H9 (cell line): ENCODE measurements around the gene PCF11. TPM values are rescaled to one million over a fixed set of nuclear protein-coding genes. Genes with fewer than 3 reads are reported as not detected.

Experiments used
- DNase-seq: peaks from one replicate; pipeline ENCODE4 v3.0.0-alpha.2; 2017
- H2AFZ ChIP-seq: one replicate; pipeline ENCODE4 v1.6.1; 2013; ENCODE audit warnings: mild to moderate bottlenecking, low read length, control low read depth, moderate library complexity
- H2AK5ac ChIP-seq: 2 replicates; pipeline ENCODE4 v1.6.1; 2013; ENCODE audit warnings: low read length, control low read depth, mixed read lengths; ENCODE audit not compliant: insufficient read length
- H2BK120ac ChIP-seq: one replicate; pipeline ENCODE4 v1.6.1; 2013; ENCODE audit warnings: low read depth, mild to moderate bottlenecking, low read length, control low read depth, inconsistent platforms; ENCODE audit not compliant: poor library complexity, severe bottlenecking
- H2BK12ac ChIP-seq: 2 replicates; pipeline ENCODE4 v1.6.1; 2013; ENCODE audit warnings: low read length, control low read depth, mixed read lengths, low read depth; ENCODE audit not compliant: insufficient read length
- H2BK15ac ChIP-seq: 2 replicates; pipeline ENCODE4 v1.6.1; 2013; ENCODE audit warnings: low read depth, low read length, control low read depth
- H2BK20ac ChIP-seq: one replicate; pipeline ENCODE4 v1.6.1; 2013; ENCODE audit warnings: low read depth, mild to moderate bottlenecking, low read length, control low read depth, inconsistent platforms; ENCODE audit not compliant: poor library complexity, severe bottlenecking
- H2BK5ac ChIP-seq: 2 replicates; pipeline ENCODE4 v1.6.1; 2013; ENCODE audit warnings: low read length, control low read depth, mixed read lengths; ENCODE audit not compliant: insufficient read length
- H3K14ac ChIP-seq: 2 replicates; pipeline ENCODE4 v1.6.1; 2013; ENCODE audit warnings: low read length, control low read depth; ENCODE audit not compliant: insufficient read depth
- H3K18ac ChIP-seq: 2 replicates; pipeline ENCODE4 v1.6.1; 2013; ENCODE audit warnings: low read depth, mild to moderate bottlenecking, mixed read lengths, low read length, control low read depth; ENCODE audit not compliant: insufficient read length
- H3K23ac ChIP-seq: 2 replicates; pipeline ENCODE4 v1.6.1; 2013; ENCODE audit warnings: low read length, control low read depth, mixed read lengths, low read depth; ENCODE audit not compliant: insufficient read length
- H3K23me2 ChIP-seq: 2 replicates; pipeline ENCODE4 v1.6.1; 2013; ENCODE audit warnings: low read depth, mild to moderate bottlenecking, mixed read lengths, low read length, control low read depth; ENCODE audit not compliant: insufficient read length, poor library complexity, severe bottlenecking
- H3K27ac ChIP-seq: 2 replicates; pipeline ENCODE4 v1.5.1; 2013; ENCODE audit warnings: low read length, control low read depth, mixed read lengths, low read depth; ENCODE audit not compliant: insufficient read length
- H3K27me3 ChIP-seq: 2 replicates; pipeline ENCODE4 v1.6.1; 2013; ENCODE audit warnings: low read length, control low read depth, inconsistent platforms; ENCODE audit not compliant: insufficient read depth
- H3K4ac ChIP-seq: 2 replicates; pipeline ENCODE4 v1.6.1; 2013; ENCODE audit warnings: low read depth, mild to moderate bottlenecking, control low read depth, inconsistent platforms, low read length, moderate library complexity
- H3K4me1 ChIP-seq: 2 replicates; pipeline ENCODE4 v1.6.1; 2013; ENCODE audit warnings: low read length, control low read depth, inconsistent platforms; ENCODE audit not compliant: insufficient read depth
- H3K4me2 ChIP-seq: 2 replicates; pipeline ENCODE4 v1.6.1; 2013; ENCODE audit warnings: low read length, control low read depth, mixed read lengths; ENCODE audit not compliant: insufficient read length, insufficient read depth
- H3K56ac ChIP-seq: 2 replicates; pipeline ENCODE4 v1.6.1; 2013; ENCODE audit warnings: low read depth, mild to moderate bottlenecking, mixed read lengths, low read length, control low read depth; ENCODE audit not compliant: insufficient read length
- H3K79me1 ChIP-seq: 2 replicates; pipeline ENCODE4 v1.6.1; 2013; ENCODE audit warnings: low read depth, mild to moderate bottlenecking, moderate library complexity, low read length, control low read depth, inconsistent platforms; ENCODE audit not compliant: insufficient read depth, poor library complexity, severe bottlenecking
- H3K79me2 ChIP-seq: 2 replicates; pipeline ENCODE4 v1.6.1; 2013; ENCODE audit warnings: low read length, control low read depth, inconsistent platforms; ENCODE audit not compliant: insufficient read depth
- H3K9ac ChIP-seq: 2 replicates; pipeline ENCODE4 v1.6.1; 2013; ENCODE audit warnings: low read length, control low read depth, mixed read lengths; ENCODE audit not compliant: insufficient read length; ENCODE audit errors: extremely low read depth
- H3K9me3 ChIP-seq: one replicate; pipeline ENCODE4 v1.6.1; 2013; ENCODE audit warnings: low read depth, low read length, inconsistent platforms; ENCODE audit not compliant: control insufficient read depth
- H3T11ph ChIP-seq: one replicate; pipeline ENCODE4 v1.6.1; 2013; ENCODE audit warnings: mild to moderate bottlenecking, low read length, control low read depth, inconsistent platforms
- H4K20me1 ChIP-seq: one replicate; pipeline ENCODE4 v1.6.1; 2013; ENCODE audit not compliant: control insufficient read depth, insufficient read length, insufficient read depth
- H4K5ac ChIP-seq: 2 replicates; pipeline ENCODE4 v1.6.1; 2013; ENCODE audit warnings: low read depth, mild to moderate bottlenecking, mixed read lengths, low read length, control low read depth; ENCODE audit not compliant: insufficient read length
- H4K8ac ChIP-seq: replicated peaks from 2 replicates; pipeline ENCODE4 v1.6.1; 2013; ENCODE audit warnings: low read length, control low read depth, mixed read lengths, low read depth; ENCODE audit not compliant: insufficient read length
- H4K91ac ChIP-seq: 2 replicates; pipeline ENCODE4 v1.6.1; 2013; ENCODE audit warnings: low read depth, mild to moderate bottlenecking, moderate library complexity, mixed read lengths, low read length, control low read depth; ENCODE audit not compliant: insufficient read length
- H3K27ac Mint-ChIP-seq, 3 experiments: 2 replicates in 2 of 3; 3 replicates in 1 of 3; pipeline ENCODE4 v1.8.0; 2020 to 2021; ENCODE audit warnings: mixed read lengths in 3 of 3, mild to moderate bottlenecking in 1 of 3, moderate library complexity in 1 of 3
- H3K27me3 Mint-ChIP-seq: 2 replicates; pipeline ENCODE4 v1.8.0; 2021; ENCODE audit warnings: low read depth, mild to moderate bottlenecking, moderate library complexity, mixed read lengths
- H3K36me3 Mint-ChIP-seq, 3 experiments: 2 replicates in 2 of 3; 3 replicates in 1 of 3; pipeline ENCODE4 v1.8.0; 2020 to 2021; ENCODE audit warnings: low read depth in 3 of 3, mixed read lengths in 3 of 3; ENCODE audit not compliant: insufficient read depth in 1 of 3
- H3K4me1 Mint-ChIP-seq, 2 experiments: 2 replicates each; pipeline ENCODE4 v1.8.0; 2020; ENCODE audit warnings: mixed read lengths in 2 of 2
- H3K4me3 Mint-ChIP-seq, 2 experiments: 2 replicates in 1 of 2; 3 replicates in 1 of 2; pipeline ENCODE4 v1.8.0; 2020 to 2021; ENCODE audit warnings: mild to moderate bottlenecking in 2 of 2, mixed read lengths in 2 of 2, moderate library complexity in 1 of 2
- H3K9me3 Mint-ChIP-seq, 2 experiments: 2 replicates in 1 of 2; 3 replicates in 1 of 2; pipeline ENCODE4 v1.8.0; 2020; ENCODE audit warnings: mild to moderate bottlenecking in 2 of 2, mixed read lengths in 2 of 2, moderate library complexity in 1 of 2
- CTCF ChIP-seq: fragments of 200-600 bp; sonication (generic); conservative IDR thresholded peaks from 3 replicates; pipeline ENCODE4 v1.8.0; 2021; ENCODE audit warnings: antibody characterized with exemption, mild to moderate bottlenecking
- WGBS: extraction: QIAGEN DNeasy Blood & Tissue Kit; methylation state at CpG from one replicate; pipeline ENCODE4 v1.1.7; 2013; ENCODE audit warnings: missing lambda C conversion rate, low lambda C conversion rate, mixed read lengths; ENCODE audit not compliant: insufficient read length; ENCODE audit errors: extremely low coverage; 5-methylcytosine and 5-hydroxymethylcytosine counted together
- total RNA-seq: library from RNA; stranded (reverse); gene quantifications from 2 replicates; pipeline ENCODE4 v1.2.1, GENCODE V29; 2021

The PCF11 gene
- total RNA-seq, 1 experiment from 2014 or later: 50.9 TPM

GRCh38 chr11:83112886-83113285, 44.0 kb upstream of the PCF11 start:
- Histone ChIP-seq H3K9ac (no peak overlapping the region), H3K79me2 (no peaks in the 10 kb centered on the region), H3K79me1 (no peaks in the 10 kb centered on the region), H2BK12ac (no peak overlapping the region), H3K4ac (no peak overlapping the region), H3K14ac (no peak overlapping the region), H3K18ac (no peak overlapping the region), H3K56ac (no peak overlapping the region), H4K8ac (no peak overlapping the region), H3T11ph (no peak overlapping the region), H2AK5ac (no peak overlapping the region), H2BK5ac (no peak overlapping the region), H3K9me3 (no peaks in the 10 kb centered on the region), H3K4me1 (no peaks in the 10 kb centered on the region), H4K20me1 (no peaks in the 10 kb centered on the region), H2AFZ (no peak overlapping the region), H2BK15ac (no peak overlapping the region), H2BK20ac (no peak overlapping the region), H2BK120ac (no peak overlapping the region), H3K4me2 (no peak overlapping the region), H3K27me3 (no peaks in the 10 kb centered on the region), H3K23me2 (no peaks in the 10 kb centered on the region), H4K5ac (no peak overlapping the region), H3K23ac (no peak overlapping the region), H3K27ac (no peak overlapping the region), H4K91ac (no peak overlapping the region)
- TF ChIP-seq CTCF: no peak
- DNase-seq: no peak
- no peak overlapping the region for H3K4me3 Mint-ChIP-seq
- no peaks in the 10 kb centered on the region for H3K36me3 Mint-ChIP-seq
- H3K4me1 Mint-ChIP-seq: peaks cover 0 to 6% of the 10 kb centered on the region in 2 experiments; a peak in 1 of 4 replicates
- WGBS: no CpG with 5 or more reads among the region's 2 CpGs
- H3K27ac Mint-ChIP-seq: no peak overlapping the region
- no peaks in the 10 kb centered on the region for H3K9me3 Mint-ChIP-seq
- H3K27me3 Mint-ChIP-seq: no peaks in the 10 kb centered on the region; the same call in 1 of the 2 replicates
